DND-41 (cell line): ENCODE measurements around the gene CDKN2B-AS1.

ENCODE experiments used
- CTCF ChIP-seq: IDR thresholded peaks from 2 replicates; pipeline ENCODE4 v1.5.1; 2012; ENCODE audit warnings: borderline replicate concordance, low read length, moderate library complexity, mild to moderate bottlenecking; ENCODE audit not compliant: poor library complexity, severe bottlenecking; ENCODE audit errors: extremely low read depth
- EZH2 ChIP-seq: IDR thresholded peaks from 3 replicates; pipeline ENCODE4 v1.6.1; 2012; ENCODE audit warnings: borderline replicate concordance, low read depth, mild to moderate bottlenecking, moderate library complexity, low read length, inconsistent platforms; ENCODE audit not compliant: severe bottlenecking

GRCh38 chr9:21998026-21998425, 3.4 kb downstream of the CDKN2B-AS1 start:
- no peak for TF ChIP-seq CTCF
- no peak for TF ChIP-seq EZH2
